ENCODE data around the gene SLC6A12.

Gene SLC6A12

DNA sequence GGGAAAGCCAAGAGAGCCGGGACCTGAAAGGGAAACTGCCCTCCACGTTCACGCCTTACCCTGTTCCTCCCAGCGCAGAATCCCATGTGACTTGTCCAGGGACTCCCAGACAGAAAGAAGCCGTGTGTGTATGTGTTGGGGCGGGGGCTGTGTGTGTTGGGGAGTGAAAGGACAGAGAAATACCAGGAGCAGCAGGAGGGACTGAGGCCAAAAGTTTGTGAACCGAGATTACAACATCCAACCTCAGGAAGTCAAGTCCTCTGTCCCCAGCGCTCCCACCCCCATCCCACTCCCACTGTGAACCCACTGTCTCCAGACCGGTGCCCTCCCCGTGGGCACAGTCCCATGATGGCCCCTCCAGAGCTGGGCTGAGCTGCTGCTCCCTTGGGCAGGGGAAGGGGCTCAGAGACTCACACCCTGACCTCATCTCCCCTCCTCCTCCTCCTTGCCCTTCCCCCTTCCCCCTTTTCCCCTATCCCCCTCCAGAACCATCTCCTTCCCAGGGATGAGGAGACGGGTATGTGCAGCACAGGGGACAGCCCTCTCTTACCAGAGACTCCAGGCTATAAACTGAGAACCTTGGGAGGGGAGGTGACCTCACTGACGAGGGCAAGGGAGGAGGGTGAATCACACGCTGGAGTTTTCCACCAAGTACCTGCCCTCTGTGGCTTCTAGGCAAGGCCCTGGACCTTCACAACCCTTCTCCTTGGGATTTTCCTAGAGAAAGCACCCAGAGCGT lies at the start of gene SLC6A12:
Gene SLC6A12 (minus strand): TSS at position 155 of the 739 bp plus-strand sequence. CDS start 4,171 bp downstream, outside the sequence.
- Histone ChIP-seq H3K9ac (ENCODE audit: low read depth, low read length) (no peak within 1 kb of the TSS), H3K27me3 (ENCODE audit: control insufficient read depth, insufficient read depth, low read length) (peaks cover 64% of the 10 kb centered on the region), H3K4me1 (ENCODE audit: control insufficient read depth, insufficient read depth, low read length) (peaks cover 7% of the 10 kb centered on the region), H3K36me3 (ENCODE audit: control insufficient read depth, insufficient read depth, low read length) (no peaks in the 10 kb centered on the region), H3K4me3 (ENCODE audit: low read depth, low read length) (no peak within 1 kb of the TSS), H3K9me3 (ENCODE audit: control insufficient read depth, insufficient read depth, low read length) (no peaks in the 10 kb centered on the region)

DNA sequence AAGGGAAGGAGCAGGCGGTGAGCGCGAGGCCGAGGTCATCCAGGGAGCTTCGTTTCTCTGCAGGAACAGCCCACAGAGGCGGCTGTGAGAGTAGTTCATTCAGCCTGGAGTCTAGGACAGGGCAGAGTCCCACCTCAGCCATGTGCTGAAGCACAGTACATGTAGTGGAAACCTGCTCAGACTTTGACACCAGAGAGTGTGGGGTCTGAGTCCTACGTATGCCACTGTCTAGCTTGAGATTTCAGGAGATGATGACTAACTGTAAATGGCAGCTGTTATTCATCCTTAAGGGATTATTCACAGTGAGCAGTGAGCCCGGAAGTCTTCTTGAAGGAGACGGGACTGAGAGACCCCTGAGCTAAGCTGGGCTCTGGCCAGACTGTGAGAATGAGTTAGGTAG lies 49.6 kb upstream of the SLC6A12 start:
- H3K9ac ChIP-seq (ENCODE audit: low read depth, low read length) = no peak overlapping the region
- peaks cover 4% of the 10 kb centered on the region for H3K4me1 ChIP-seq (ENCODE audit: control insufficient read depth, insufficient read depth, low read length)
- H3K9me3 ChIP-seq (ENCODE audit: control insufficient read depth, insufficient read depth, low read length) = no peaks in the 10 kb centered on the region
- no peaks in the 10 kb centered on the region for H3K27me3 ChIP-seq (ENCODE audit: control insufficient read depth, insufficient read depth, low read length)
- H3K4me3 ChIP-seq (ENCODE audit: low read depth, low read length) = no peak overlapping the region
- no peaks in the 10 kb centered on the region for H3K36me3 ChIP-seq (ENCODE audit: control insufficient read depth, insufficient read depth, low read length)

DNA sequence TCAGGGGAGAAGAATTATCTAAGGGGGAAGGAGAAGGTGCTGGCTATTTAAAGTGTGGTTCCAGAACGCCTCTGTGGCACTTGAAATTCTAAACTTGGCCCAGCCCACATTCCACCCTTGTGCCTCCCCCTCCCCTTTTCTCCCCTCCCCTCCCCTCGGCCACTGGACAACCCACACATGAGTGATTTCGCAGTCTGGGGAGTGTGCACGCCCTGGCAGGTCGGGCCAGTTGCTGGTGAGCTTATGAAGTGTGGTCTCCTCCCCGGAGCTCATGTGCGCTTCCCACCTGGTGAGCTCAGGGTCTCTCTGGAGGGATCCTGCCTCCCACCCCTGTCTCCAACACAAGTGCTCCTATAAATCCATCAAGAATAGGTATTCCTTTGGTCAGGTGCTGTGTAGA lies 48.9 kb upstream of the SLC6A12 start, which contains the start of gene SLC6A13:
Gene SLC6A13 (minus strand): TSS at position 20 of the 400 bp plus-strand sequence. CDS start 2,784 bp downstream, outside the sequence.
- Histone ChIP-seq H3K9me3 (ENCODE audit: control insufficient read depth, insufficient read depth, low read length) (no peaks in the 10 kb centered on the region), H3K9ac (ENCODE audit: low read depth, low read length) (no peak within 1 kb of the TSS), H3K4me3 (ENCODE audit: low read depth, low read length) (no peak within 1 kb of the TSS), H3K4me1 (ENCODE audit: control insufficient read depth, insufficient read depth, low read length) (peaks cover 4% of the 10 kb centered on the region), H3K27me3 (ENCODE audit: control insufficient read depth, insufficient read depth, low read length) (no peaks in the 10 kb centered on the region), H3K36me3 (ENCODE audit: control insufficient read depth, insufficient read depth, low read length) (no peaks in the 10 kb centered on the region)

DNA sequence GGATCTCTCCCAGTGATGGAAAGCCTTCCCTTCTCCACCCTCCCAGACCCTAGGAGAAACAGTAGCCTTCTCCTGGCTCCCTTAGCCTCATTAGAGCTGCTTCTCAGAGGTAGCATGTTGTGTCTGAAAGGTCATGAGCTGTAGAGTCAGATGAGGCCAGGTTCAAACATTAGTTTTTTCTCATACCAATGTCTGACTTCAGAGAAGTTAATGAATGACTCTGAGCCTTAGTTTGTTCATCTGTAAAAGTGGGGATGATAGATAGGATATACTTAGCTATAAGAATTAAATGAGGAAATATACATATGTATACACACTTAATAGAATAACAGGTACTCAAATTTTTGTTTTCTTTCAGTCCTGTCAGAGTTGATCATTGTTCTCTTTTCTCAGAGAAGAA lies 48.2 kb upstream of the SLC6A12 start:
- Histone ChIP-seq H3K4me1 (ENCODE audit: control insufficient read depth, insufficient read depth, low read length) (peaks cover 4% of the 10 kb centered on the region), H3K9ac (ENCODE audit: low read depth, low read length) (no peak overlapping the region), H3K9me3 (ENCODE audit: control insufficient read depth, insufficient read depth, low read length) (no peaks in the 10 kb centered on the region), H3K36me3 (ENCODE audit: control insufficient read depth, insufficient read depth, low read length) (no peaks in the 10 kb centered on the region), H3K27me3 (ENCODE audit: control insufficient read depth, insufficient read depth, low read length) (no peaks in the 10 kb centered on the region), H3K4me3 (ENCODE audit: low read depth, low read length) (no peak overlapping the region)

DNA sequence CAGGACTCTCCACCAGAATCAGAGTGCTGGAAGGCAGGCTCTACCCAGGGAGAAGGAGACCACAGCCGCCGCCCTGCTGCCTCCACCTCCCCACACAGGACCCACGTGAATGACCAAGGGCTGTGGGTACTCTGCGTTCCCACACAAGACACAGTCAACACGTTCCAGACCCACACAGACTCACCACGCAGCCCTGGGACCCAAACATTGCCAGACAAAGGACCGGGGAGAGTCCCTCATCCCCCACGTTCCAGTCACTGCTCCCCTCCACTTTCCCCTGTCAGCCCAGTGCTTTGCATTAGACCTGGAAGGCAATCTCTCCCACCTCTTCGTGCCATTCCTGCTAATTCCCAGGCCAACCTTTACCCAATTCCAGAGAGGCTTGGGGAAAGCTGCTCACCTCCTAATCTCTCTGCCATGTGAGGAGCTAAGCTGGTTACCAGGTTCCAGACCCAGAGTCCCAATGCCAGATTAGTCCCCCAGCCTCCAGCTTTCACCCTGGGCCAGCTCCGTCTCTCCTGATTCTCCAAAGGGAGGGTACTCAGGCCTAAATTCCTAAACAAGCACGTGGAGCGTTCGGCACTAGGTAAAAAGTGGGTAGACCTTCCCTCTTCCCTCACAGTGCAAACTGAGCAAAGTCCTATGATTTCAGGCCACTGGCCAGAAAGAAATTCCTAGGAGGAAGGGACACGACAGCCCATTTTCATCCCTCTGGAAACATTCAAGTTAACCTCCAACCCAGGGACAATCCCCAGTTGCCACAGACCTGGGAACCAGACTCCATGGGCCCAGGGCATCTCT lies 43.8 kb upstream of the SLC6A12 start:
- Histone ChIP-seq H3K36me3 (ENCODE audit: control insufficient read depth, insufficient read depth, low read length) (no peaks in the 10 kb centered on the region), H3K4me3 (ENCODE audit: low read depth, low read length) (no peak overlapping the region), H3K27me3 (ENCODE audit: control insufficient read depth, insufficient read depth, low read length) (no peaks in the 10 kb centered on the region), H3K4me1 (ENCODE audit: control insufficient read depth, insufficient read depth, low read length) (peaks cover 4% of the 10 kb centered on the region), H3K9me3 (ENCODE audit: control insufficient read depth, insufficient read depth, low read length) (no peaks in the 10 kb centered on the region), H3K9ac (ENCODE audit: low read depth, low read length) (no peak overlapping the region)

DNA sequence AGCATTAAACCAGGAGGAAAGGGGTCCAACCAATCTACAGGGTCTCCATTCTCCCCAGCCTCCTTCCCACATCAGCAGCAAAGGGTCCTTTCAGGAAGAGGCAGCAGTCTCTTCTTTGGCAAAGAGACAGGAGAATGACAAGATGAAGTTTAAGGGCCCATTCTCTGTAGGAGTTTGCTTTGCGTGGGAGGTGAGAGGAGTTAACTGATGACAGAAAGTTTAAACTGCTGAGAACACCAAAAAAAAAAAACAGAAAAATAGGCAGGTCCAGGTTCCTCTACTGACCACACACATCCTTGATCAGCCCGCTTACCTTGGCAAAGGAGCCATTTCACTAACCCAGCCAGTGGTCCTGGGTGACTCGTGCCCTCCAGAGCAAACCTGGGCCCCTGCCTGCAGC lies 43.0 kb upstream of the SLC6A12 start:
- Histone ChIP-seq H3K4me1 (ENCODE audit: control insufficient read depth, insufficient read depth, low read length) (no peaks in the 10 kb centered on the region), H3K4me3 (ENCODE audit: low read depth, low read length) (no peak overlapping the region), H3K27me3 (ENCODE audit: control insufficient read depth, insufficient read depth, low read length) (no peaks in the 10 kb centered on the region), H3K9me3 (ENCODE audit: control insufficient read depth, insufficient read depth, low read length) (no peaks in the 10 kb centered on the region), H3K9ac (ENCODE audit: low read depth, low read length) (no peak overlapping the region), H3K36me3 (ENCODE audit: control insufficient read depth, insufficient read depth, low read length) (no peaks in the 10 kb centered on the region)

DNA sequence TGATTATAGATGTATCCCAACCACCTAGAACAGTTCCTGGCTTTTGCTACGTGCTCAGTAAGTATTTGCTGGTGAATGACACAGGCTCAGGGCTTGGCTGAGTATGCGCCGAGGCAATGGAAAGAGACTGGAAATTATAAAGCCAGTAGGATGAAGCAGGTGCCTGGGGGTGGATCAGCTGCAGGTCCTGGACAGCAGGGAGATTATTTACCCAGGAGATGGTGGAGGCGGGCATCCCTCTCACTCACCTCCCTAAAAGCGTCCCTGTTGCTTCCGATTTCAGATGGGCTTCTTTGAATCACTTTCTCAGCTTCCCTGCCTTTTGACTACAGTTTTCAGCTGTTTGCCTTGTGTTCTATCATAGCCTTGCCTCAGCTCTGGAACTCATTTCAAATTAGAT lies 42.3 kb upstream of the SLC6A12 start:
- no peaks in the 10 kb centered on the region for H3K27me3 ChIP-seq (ENCODE audit: control insufficient read depth, insufficient read depth, low read length)

DNA sequence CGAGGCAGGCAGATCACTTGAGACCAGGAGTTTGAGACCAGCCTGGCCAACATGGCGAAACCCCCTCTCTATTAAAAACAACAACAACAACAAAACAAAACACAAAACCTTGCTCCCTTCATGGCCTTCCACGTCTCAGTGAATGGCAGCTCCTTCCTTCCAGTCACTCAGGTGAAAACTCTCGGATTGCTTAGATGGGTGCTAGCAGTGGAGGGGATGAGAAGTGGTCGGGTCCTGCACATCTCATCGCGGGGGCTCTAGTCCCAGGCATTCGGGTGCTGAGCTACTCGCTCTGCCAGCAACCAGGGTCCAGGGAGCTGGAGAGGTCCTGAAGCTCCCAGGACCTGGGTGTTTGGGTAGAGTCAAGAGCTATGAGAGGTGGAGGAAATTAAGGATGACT lies 41.0 kb upstream of the SLC6A12 start:
- H3K4me1 ChIP-seq (ENCODE audit: control insufficient read depth, insufficient read depth, low read length) = no peaks in the 10 kb centered on the region
- H3K4me3 ChIP-seq (ENCODE audit: low read depth, low read length) = no peak overlapping the region

More for the DNA sequence above, 42.3 kb upstream of the SLC6A12 start:
- Histone ChIP-seq H3K9me3 (ENCODE audit: control insufficient read depth, insufficient read depth, low read length) (no peaks in the 10 kb centered on the region), H3K4me1 (ENCODE audit: control insufficient read depth, insufficient read depth, low read length) (no peaks in the 10 kb centered on the region), H3K36me3 (ENCODE audit: control insufficient read depth, insufficient read depth, low read length) (no peaks in the 10 kb centered on the region), H3K4me3 (ENCODE audit: low read depth, low read length) (no peak overlapping the region), H3K9ac (ENCODE audit: low read depth, low read length) (no peak overlapping the region)

DNA sequence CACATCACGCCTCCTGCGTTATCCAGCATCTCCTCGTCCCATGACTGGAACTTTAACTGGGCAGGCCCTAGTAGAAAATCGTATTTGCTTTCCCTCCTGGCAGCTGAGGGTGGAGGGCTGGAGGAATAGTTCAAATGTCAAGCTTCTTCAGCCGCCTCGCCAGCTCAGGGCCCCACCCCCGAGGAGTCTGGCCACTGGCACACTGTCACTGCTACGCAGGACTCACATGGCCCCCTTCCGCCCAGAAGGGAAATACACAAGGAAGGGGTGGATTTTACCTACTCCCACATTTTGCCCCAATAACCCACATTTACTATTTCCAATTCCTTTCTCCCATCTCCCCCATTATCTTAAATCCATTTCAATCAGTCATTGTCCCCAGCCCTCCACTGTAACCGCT lies 40.1 kb upstream of the SLC6A12 start:
- Histone ChIP-seq H3K27me3 (ENCODE audit: control insufficient read depth, insufficient read depth, low read length) (no peaks in the 10 kb centered on the region), H3K9ac (ENCODE audit: low read depth, low read length) (no peak overlapping the region), H3K36me3 (ENCODE audit: control insufficient read depth, insufficient read depth, low read length) (no peaks in the 10 kb centered on the region), H3K4me1 (ENCODE audit: control insufficient read depth, insufficient read depth, low read length) (no peaks in the 10 kb centered on the region), H3K4me3 (ENCODE audit: low read depth, low read length) (no peak overlapping the region), H3K9me3 (ENCODE audit: control insufficient read depth, insufficient read depth, low read length) (no peaks in the 10 kb centered on the region)

More for the DNA sequence above, 41.0 kb upstream of the SLC6A12 start:
- Histone ChIP-seq H3K9ac (ENCODE audit: low read depth, low read length) (no peak overlapping the region), H3K9me3 (ENCODE audit: control insufficient read depth, insufficient read depth, low read length) (no peaks in the 10 kb centered on the region), H3K27me3 (ENCODE audit: control insufficient read depth, insufficient read depth, low read length) (no peaks in the 10 kb centered on the region), H3K36me3 (ENCODE audit: control insufficient read depth, insufficient read depth, low read length) (no peaks in the 10 kb centered on the region)

DNA sequence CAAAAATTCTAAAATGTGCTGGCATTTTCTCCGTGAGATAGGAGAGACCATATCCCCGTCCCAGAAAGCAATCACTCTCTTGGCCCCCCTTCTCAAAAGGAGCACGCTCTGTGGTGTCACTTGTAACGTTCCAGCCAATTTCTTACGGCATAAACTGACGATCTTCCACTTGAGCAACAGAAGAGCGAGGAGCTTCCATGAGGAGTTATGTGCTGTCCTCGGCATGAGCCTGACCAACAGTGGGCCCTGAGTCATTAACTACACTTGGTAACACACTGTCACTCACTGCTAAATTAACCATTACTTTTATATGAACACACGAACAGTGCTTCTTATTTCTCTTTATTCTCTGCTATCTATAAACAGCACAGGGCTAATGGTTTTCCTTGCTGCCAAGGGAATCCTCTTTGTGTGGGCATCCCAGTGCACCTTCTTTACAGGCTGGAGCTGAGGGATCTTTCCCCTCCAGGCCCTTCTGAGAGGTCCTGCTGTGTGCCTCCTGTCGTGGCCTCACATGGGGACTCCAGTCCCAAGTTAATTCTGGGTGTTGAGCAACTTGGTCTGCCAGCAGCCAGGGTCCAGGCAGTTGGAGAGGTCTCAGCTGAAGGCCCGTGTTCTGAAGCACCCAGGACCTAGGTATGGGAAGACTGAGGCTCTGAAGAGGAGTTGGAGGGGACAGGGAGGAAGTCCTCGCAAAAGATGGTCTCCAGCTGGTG lies 39.3 kb upstream of the SLC6A12 start:
- no peaks in the 10 kb centered on the region for H3K9me3 ChIP-seq (ENCODE audit: control insufficient read depth, insufficient read depth, low read length)
- no peak overlapping the region for H3K4me3 ChIP-seq (ENCODE audit: low read depth, low read length)
- no peaks in the 10 kb centered on the region for H3K27me3 ChIP-seq (ENCODE audit: control insufficient read depth, insufficient read depth, low read length)
- H3K4me1 ChIP-seq (ENCODE audit: control insufficient read depth, insufficient read depth, low read length) = no peaks in the 10 kb centered on the region
- H3K36me3 ChIP-seq (ENCODE audit: control insufficient read depth, insufficient read depth, low read length) = no peaks in the 10 kb centered on the region
- no peak overlapping the region for H3K9ac ChIP-seq (ENCODE audit: low read depth, low read length)

DNA sequence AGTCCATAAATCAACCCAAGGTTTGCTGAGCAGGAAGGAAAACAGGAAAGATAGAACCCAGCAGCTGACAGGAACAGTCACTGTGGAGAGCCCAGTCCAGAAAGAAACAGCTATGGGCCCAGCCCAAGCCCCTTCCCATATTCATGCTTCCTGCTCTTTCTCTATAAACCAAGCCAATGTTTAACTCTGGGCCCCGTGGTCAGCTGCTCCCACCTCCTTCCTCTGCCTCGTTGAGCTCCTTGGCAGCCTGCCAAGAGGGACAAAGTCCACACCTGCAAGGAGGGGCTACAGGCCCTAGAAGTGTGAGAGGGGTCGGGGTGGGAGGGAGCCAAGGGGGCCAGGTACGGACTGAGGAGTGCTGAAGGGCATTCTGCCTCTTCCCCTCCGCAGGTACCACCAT lies 38.7 kb upstream of the SLC6A12 start:
- Histone ChIP-seq H3K4me3 (ENCODE audit: low read depth, low read length) (no peak overlapping the region), H3K9ac (ENCODE audit: low read depth, low read length) (no peak overlapping the region), H3K27me3 (ENCODE audit: control insufficient read depth, insufficient read depth, low read length) (no peaks in the 10 kb centered on the region), H3K9me3 (ENCODE audit: control insufficient read depth, insufficient read depth, low read length) (no peaks in the 10 kb centered on the region), H3K36me3 (ENCODE audit: control insufficient read depth, insufficient read depth, low read length) (no peaks in the 10 kb centered on the region), H3K4me1 (ENCODE audit: control insufficient read depth, insufficient read depth, low read length) (no peaks in the 10 kb centered on the region)
